ENCODE data around the gene CIAO1.

The CIAO1 gene

GRCh38 chr2:96315005-96315399 is 49.0 kb downstream of the CIAO1 start:
- H3F3A ChIP-seq (ENCODE audit: low read depth) = no peaks in the 10 kb centered on the region
- no peaks in the 10 kb centered on the region for H3K9me2 ChIP-seq (replicated peaks; ENCODE audit: low read depth, low read length)
- no peaks in the 10 kb centered on the region for H3K36me3 ChIP-seq (ENCODE audit: insufficient read depth, low read length)
- no peak overlapping the region for H2AFZ ChIP-seq (ENCODE audit: low read length)
- peaks cover 36% of the 10 kb centered on the region for H3K4me1 ChIP-seq (ENCODE audit: insufficient read depth, low read length, poor library complexity, severe bottlenecking)
- peaks cover under 1% of the 10 kb centered on the region; the same call in 1 of the 2 replicates for H3K79me2 ChIP-seq (ENCODE audit: insufficient read depth, low read length)
- H3K9me3 ChIP-seq (ENCODE audit: insufficient read depth, low read depth, low read length) = no peaks in the 10 kb centered on the region
- H3K27me3 ChIP-seq (ENCODE audit: insufficient read depth, low read length, poor library complexity, severe bottlenecking) = no peaks in the 10 kb centered on the region
- TF ChIP-seq, protein P1, sequence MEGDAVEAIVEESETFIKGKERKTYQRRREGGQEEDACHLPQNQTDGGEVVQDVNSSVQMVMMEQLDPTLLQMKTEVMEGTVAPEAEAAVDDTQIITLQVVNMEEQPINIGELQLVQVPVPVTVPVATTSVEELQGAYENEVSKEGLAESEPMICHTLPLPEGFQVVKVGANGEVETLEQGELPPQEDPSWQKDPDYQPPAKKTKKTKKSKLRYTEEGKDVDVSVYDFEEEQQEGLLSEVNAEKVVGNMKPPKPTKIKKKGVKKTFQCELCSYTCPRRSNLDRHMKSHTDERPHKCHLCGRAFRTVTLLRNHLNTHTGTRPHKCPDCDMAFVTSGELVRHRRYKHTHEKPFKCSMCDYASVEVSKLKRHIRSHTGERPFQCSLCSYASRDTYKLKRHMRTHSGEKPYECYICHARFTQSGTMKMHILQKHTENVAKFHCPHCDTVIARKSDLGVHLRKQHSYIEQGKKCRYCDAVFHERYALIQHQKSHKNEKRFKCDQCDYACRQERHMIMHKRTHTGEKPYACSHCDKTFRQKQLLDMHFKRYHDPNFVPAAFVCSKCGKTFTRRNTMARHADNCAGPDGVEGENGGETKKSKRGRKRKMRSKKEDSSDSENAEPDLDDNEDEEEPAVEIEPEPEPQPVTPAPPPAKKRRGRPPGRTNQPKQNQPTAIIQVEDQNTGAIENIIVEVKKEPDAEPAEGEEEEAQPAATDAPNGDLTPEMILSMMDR (conservative IDR thresholded peaks at IDR 0.05; ENCODE audit: low read length) = no peak
- no peak for TF ChIP-seq EZH2phosphoT487 (IDR thresholded peaks at IDR 0.05; ENCODE audit: borderline replicate concordance)
- peak overlapping the region; percentile 63 for H3K9ac ChIP-seq (ENCODE audit: low read depth, low read length, poor library complexity, severe bottlenecking)
- peak overlapping the region; percentile 63 for H3K4me3 ChIP-seq (ENCODE audit: low read length, poor library complexity, severe bottlenecking)
- H4K20me1 ChIP-seq (ENCODE audit: insufficient read depth, low read length, poor library complexity, severe bottlenecking) = no peaks in the 10 kb centered on the region
- peak overlapping the region; percentile 68 for H3K4me2 ChIP-seq (ENCODE audit: low read depth, low read length, poor library complexity, severe bottlenecking)

DNA sequence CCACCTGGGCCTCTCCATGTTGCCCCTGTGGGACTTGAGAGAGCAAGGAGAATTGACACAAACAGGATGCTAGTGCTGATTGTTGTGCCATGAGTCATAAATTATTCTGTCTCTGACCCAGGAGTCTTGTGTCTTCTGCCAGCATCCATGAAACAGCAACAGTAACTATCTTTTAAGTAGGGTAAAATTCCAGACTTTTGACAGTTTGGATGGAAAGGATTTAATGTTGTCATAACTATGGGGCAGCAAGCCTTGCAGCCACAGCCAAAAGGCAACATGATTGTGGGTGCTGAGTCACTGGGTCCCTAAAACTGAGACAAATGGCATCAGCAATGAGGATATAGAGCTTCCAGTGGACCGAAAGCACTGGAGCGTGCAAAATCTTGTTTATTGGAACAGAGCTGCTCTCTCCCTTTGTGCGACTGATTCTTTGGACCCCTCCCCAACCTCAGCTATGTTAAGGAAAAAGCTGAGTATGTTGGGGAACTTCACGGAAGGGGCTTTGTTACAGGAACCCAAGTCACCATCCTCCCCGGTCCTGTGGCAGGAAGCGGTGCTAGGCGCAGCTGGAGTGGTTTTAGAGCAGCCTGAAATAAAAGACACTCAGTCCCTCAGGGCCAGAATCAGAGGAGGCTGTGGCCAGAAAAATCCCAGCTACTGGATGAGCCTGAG is 49.5 kb downstream of the CIAO1 start:
- TF ChIP-seq EZH2phosphoT487 (IDR thresholded peaks at IDR 0.05; ENCODE audit: borderline replicate concordance) = no peak
- TF ChIP-seq, protein P1 (conservative IDR thresholded peaks at IDR 0.05; ENCODE audit: low read length) = no peak
- Histone ChIP-seq H3F3A (ENCODE audit: low read depth) (no peaks in the 10 kb centered on the region), H3K9me2 (replicated peaks; ENCODE audit: low read depth, low read length) (no peaks in the 10 kb centered on the region), H3K4me1 (ENCODE audit: insufficient read depth, low read length, poor library complexity, severe bottlenecking) (peaks cover 40% of the 10 kb centered on the region), H3K79me2 (ENCODE audit: insufficient read depth, low read length) (peaks cover 6% of the 10 kb centered on the region), H3K36me3 (ENCODE audit: insufficient read depth, low read length) (no peaks in the 10 kb centered on the region), H3K9me3 (ENCODE audit: insufficient read depth, low read depth, low read length) (no peaks in the 10 kb centered on the region), H4K20me1 (ENCODE audit: insufficient read depth, low read length, poor library complexity, severe bottlenecking) (no peaks in the 10 kb centered on the region), H2AFZ (ENCODE audit: low read length) (peak overlapping the region; percentile 69), H3K27me3 (ENCODE audit: insufficient read depth, low read length, poor library complexity, severe bottlenecking) (no peaks in the 10 kb centered on the region), H3K4me3 (ENCODE audit: low read length, poor library complexity, severe bottlenecking) (peak overlapping the region; percentile 63), H3K4me2 (ENCODE audit: low read depth, low read length, poor library complexity, severe bottlenecking) (peak overlapping the region; percentile 68), H3K9ac (ENCODE audit: low read depth, low read length, poor library complexity, severe bottlenecking) (peak overlapping the region; percentile 63)

- Histone ChIP-seq H3K4me2 (ENCODE audit: low read depth, low read length, poor library complexity, severe bottlenecking) (no peak overlapping the region), H3K9me3 (ENCODE audit: insufficient read depth, low read depth, low read length) (no peaks in the 10 kb centered on the region), H3K27me3 (ENCODE audit: insufficient read depth, low read length, poor library complexity, severe bottlenecking) (no peaks in the 10 kb centered on the region), H2AFZ (ENCODE audit: low read length) (no peak overlapping the region), H3K4me1 (ENCODE audit: insufficient read depth, low read length, poor library complexity, severe bottlenecking) (peaks cover 44% of the 10 kb centered on the region), H3K4me3 (ENCODE audit: low read length, poor library complexity, severe bottlenecking) (no peak overlapping the region), H3K9me2 (replicated peaks; ENCODE audit: low read depth, low read length) (no peaks in the 10 kb centered on the region), H3F3A (ENCODE audit: low read depth) (no peaks in the 10 kb centered on the region), H4K20me1 (ENCODE audit: insufficient read depth, low read length, poor library complexity, severe bottlenecking) (no peaks in the 10 kb centered on the region), H3K36me3 (ENCODE audit: insufficient read depth, low read length) (no peaks in the 10 kb centered on the region), H3K79me2 (ENCODE audit: insufficient read depth, low read length) (peaks cover 14% of the 10 kb centered on the region), H3K9ac (ENCODE audit: low read depth, low read length, poor library complexity, severe bottlenecking) (no peak overlapping the region)
- no peak for TF ChIP-seq EZH2phosphoT487 (IDR thresholded peaks at IDR 0.05; ENCODE audit: borderline replicate concordance)
- TF ChIP-seq, protein P1 (conservative IDR thresholded peaks at IDR 0.05; ENCODE audit: low read length) = no peak
Observed at GRCh38 chr2:96316999-96317398, 51.0 kb downstream of the CIAO1 start.

Measured in Loucy (cell line).